NCI-H82 treated with DMSO at 0.1 percent for 48 hours (cell line): ENCODE results near the gene TRIM8.

Source experiments
- DNase-seq: peaks from one replicate; lab custom pipeline; 2025; ENCODE audit not compliant: unreplicated experiment; lab: John Stamatoyannopoulos, UW

TRIM8 gene

DNA sequence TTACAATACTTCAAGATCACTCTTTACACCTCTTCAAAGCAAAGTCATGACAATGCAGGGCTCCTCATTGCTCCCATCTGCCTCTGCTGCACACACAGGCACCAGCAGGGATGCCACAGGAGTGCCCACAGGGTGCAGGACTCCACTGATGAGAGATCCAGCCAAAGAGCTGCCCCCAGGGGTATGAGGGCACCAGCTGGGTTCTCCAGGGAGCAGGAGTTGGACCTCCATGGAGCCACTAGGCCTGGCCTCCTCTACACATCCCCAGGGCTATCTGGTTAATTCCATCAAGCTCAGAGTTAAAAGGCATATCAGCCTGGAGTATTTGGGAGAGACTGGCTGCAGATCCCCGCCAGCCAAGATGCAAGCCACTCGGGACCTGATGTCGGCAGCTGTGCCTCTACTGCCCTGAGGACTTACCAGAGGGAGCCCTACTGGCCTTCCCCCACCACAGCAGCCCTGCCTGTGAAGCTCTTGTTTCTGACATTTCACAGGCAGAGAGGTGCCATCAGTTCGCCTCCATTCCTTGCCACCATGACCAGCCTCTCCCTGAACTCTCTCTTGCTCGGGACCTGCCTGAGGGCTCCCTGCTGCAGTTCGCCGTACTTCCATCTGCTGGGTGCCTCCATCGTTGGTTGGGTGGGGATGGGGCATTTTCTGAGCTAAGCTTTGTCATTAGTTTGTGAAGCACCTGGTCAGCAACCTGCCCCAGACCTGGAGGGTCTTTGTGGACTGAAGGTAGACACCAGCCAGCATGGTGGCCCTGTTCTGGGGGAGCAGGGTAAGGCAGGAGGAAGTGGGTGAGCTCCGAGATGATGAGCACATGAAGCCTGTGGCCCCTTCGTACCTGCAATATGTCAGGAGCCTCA is 12.5 kb upstream of the TRIM8 start:
- no peak for DNase-seq

DNA sequence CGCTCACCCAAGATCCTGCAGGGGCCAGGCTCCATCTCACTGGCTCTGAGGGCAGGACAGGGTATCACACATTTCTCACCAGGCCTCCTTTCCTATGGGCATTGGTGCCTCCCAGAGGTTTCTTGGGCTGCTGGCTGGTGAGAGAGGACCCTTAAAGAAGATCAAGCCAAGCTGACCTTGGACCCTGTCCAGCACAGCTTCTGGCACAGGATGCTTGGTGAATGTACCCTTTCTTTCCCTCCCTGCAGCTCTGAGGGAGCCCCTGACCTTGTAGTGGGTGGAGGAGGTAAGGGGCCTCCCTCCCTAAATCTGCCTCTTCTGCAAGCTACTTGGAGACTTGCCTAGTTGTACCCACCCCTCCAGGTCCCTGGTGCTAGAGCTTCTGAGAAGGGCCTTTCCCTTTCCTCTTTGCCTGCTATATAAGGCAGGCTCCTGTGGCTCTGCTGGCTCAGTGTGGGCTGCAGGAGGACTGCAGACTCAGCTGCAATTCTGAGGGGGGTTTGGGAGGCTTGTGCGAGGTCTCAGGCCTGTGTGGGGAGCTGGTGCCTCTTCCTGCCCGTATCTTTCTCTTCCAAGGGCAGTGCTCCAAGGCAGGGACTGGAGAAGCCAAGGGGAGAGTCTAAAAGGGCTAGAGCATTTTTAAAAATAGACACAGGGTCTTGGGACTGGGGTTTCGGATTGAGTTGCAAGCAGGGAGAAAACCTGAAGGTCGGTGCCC is 11.7 kb upstream of the TRIM8 start:
- no peak for DNase-seq

DNA sequence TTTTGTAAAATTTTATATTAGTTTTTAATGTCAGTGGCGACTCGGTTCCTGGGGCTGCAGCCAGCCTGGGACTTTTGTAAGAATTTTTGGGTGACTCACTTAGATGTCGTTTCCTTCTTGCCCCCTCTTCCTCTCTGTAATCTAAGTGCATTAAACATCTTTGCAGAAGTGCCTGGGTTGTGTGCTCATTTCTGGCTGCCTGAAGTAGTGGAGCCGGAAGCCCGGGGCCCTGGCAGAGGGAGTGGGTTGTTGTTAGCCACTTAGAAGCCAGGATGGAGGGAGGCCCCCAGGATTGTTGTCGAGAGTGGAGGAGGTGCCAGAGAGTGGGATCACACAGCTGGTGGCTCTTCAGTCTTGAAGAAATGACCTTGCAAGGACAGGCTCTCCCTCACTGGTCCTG is 11.0 kb upstream of the TRIM8 start:
- DNase-seq: no peak

- DNase-seq: no peak
Observed at GRCh38 chr10:102633848-102634247, 10.4 kb upstream of the TRIM8 start.

DNA sequence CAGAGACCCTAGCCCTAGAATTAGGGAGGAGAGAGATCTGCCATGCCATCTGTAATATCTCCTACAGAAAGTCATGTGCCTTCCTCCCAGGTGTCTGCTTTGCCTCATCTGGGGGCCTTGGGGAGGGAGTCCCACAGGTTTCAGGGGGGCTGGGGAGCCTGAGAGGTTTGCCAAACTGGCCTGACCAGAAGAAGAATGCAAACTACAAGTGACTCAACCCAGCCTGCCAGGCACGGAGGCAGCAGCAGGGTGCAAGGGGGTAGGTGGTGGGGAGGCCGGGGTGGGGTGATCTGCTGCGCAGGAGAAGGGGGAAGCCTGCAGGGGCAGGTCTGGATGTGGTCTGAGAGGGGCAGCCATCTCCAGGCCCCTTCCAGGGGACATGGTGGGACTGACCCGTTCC is 9.6 kb upstream of the TRIM8 start:
- DNase-seq: no peak

GRCh38 chr10:102635377-102635776 is 8.9 kb upstream of the TRIM8 start:
- DNase-seq: no peak

GRCh38 chr10:102639537-102639936 is 4.7 kb upstream of the TRIM8 start:
- no peak for DNase-seq

- DNase-seq: no peak
Observed at GRCh38 chr10:102641402-102641801, 2.9 kb upstream of the TRIM8 start.

DNA sequence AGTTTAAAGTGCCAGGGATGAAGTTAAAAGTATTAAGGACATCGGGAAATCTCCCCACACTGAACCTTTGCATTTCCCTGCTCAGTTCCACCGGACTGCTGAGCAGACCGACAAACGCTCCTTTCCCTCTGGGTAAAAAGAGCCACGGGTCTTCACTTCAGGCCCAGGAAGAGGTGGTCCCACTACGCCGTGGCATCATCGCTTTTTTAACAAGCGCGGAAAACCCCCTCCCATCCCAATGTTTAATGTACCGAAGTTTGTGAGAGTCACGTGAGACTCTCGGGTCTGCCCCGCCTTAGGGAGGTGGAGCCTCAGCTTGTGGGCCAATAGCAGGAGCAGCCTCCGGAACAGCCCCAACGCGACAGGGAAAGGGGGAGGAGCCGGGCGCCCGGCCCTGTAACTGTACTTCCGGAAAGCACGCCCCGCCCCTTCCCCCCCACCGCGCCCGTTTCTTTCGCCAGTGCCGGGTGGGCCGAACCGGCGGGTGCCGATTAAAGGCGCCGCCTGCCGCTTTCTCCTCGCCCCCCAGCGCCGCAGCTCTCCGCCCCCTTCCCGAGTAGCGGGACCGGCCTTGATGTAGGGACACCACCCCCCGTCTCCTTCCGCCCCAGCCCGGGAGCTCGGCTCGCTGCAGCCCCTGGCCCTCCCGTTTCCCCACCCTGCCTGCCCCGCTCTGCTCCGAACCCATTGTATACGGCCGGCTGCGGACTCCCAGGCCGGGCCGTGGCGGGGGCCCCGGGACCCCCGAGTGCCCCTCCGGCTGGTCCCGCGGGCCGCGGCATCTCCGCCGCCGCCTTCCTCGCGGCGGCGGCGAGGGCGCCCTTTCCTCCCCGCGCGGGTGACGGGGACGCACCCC is 2.2 kb upstream of the TRIM8 start:
- peak; percentile 87 for DNase-seq

GRCh38 chr10:102642736-102643335 is 1.4 kb upstream of the TRIM8 start:
- DNase-seq: no peak

GRCh38 chr10:102643336-102644065 is 778 bp upstream of the TRIM8 start:
- DNase-seq: no peak

- peak; percentile 20 for DNase-seq
Observed at GRCh38 chr10:102644646-102645387, 538 bp downstream of the TRIM8 start.

DNA sequence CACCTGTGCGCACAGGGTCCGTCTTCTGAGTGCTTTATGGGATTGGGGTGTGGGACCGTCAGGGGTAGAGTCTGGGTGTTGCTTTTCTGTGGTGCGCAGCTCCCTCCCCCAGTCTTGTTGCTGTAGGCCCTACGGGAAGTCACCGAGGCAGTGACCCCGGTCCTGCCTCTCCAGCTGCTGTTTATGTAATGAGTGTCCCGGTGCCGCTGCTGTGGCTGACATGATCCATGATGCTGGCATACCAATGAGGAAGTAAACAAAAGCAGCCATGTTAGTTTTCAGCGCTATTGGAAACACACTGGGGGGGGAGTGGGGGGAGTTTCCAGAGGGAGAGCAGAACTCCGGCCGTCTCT is 1.1 kb downstream of the TRIM8 start:
- no peak for DNase-seq

DNA sequence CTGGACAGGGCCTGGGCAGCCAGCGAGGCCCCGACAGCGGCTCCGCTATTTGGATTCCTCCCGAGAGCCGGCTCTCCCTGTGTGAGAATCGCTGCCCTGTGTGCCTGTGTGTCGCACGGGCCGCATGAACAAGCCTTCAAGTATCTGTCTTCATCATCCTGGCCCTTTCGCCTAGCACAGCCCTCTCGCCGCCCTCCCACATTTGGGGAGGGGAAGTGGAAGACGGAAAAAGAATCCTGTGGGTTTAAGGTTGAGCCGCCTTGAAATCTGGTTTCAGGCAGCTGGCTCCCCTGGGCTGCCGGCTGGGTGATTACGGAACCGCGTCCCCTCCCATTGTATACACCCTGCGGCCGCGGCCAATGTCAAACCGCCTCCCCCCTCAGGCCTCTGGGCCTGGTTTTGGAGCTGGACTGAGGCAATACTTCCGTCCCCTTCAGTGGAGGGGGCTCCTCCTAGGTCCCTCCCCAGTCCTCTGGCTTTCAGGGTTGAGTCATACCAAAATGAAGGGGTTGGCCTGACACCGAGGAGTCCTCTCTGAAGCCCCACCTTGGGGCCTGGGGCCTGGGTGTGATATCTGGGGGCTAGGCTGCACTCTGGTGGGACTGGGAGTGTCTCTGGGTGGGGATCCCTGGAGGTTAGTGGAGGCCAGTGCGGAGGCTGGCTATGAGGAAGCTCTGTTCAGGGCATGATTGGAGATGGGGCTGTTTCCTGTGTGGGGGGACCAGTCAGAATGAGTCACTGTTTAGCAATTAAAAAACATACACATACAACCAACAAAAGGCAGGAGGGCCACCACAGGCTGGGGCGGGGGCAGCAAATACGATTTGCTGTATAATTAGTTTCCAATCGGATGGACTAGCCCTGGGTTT is 1.7 kb downstream of the TRIM8 start:
- no peak for DNase-seq

DNA sequence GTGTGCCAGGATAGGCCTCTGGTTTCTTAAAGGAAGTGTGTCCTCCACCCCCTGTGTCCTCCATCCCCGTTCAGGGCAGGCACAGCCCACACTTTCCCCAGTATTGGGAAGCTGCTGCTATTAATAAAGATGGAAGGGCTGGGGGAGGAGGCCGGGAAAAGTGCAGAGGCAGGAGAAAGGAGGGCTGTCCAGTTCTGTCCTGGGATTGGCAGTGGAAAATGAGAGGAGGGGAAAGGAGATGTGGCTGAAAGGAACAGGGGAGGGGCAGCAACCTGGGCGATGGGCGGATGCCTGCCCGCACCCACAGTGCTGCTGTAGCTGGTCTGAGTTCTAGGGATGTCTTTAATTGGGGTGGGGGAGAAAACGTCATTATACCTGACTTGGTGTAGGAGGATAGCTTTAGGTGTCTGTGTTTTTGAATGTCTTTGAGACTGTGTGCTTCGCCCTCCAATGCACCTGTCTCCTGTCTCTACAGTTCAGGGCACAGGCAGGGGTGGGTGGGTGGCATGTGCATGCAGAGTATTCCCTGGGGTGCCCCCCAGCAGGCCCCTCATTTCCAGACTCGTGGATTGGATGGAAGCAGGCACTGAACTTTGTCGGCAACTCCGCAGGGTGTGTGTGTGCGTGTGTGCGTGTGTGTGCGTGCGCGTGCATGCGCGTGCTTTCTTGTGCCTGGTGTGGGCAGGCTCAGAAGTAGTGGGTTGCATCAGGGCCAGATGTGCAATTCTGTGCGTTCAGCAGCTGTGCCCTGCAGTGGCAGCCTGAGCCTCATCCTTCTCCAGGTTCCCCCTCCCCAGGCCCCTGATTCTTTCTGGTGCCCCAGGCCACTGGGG is 2.5 kb downstream of the TRIM8 start:
- DNase-seq: no peak

DNA sequence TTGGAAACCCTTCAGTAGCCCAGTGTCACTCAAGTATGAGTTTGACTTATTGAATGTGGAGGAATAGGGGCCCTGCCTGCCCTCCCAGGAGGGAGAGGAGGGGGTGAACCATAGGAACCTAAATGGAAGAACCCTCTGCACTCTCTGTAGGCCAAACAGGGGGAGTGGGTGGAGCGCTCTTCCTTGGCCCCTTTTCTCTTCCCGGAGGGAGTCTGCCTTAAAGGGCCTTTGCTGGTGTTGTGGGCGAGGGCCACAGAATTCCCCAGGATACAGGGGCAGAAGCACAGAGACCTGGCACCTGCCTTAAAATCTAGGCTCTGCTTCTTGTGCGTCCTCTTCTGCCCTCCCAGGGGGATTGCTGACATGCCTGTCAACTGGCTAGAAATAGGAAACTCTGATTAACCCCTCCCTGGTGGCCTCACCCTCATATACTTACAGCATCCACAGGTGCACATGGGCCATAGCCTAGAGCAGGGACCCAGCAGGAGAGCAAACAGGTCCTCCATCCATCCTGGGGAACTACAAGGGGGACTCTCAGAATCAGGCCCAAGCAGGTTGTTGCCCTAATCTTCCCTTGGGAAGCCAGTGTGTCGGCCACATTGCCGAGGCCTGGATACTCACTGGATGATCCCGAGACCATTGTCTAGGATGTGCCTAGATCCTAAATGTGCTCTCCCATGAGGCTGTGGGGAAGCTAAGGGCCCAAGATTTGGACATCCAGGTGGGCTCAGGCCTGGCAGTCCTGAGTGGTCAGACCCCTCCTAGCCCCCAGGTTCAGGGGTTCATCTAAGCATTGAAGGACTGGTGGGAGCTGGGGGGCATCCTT is 3.4 kb downstream of the TRIM8 start:
- no peak for DNase-seq

DNA sequence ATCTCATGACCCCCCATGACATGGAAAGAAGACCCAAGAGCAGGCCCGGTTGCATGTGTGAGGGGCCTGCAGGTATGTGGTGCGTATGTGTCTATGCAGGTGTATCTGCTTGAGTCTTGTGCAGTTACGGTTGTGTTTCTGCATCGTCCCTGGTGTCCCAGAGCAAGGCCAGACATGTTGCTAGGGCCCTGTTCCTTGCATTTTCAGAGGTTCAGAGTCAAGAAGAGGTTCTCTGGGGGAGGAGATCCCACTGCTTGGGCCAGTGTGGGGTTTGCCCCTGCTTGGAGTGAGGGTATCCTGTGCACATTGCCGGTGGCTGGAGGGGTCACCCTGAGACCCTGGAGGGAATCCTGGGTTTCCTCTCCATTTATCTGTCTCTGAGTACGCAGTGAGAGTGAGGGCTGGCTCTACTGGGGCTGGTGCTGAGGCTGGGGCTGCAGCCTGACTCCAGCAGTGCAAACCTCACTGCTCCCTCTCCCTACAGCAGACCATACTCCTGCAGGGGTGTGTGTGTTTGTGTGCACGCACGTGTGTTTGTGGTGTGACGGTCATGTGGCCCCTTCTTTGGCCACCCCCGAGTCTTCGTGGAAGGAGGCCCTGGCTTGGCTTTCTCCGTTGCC is 4.1 kb downstream of the TRIM8 start:
- no peak for DNase-seq
